Endothelial cell of umbilical vein (primary cell): ENCODE data around the gene WDR90.

Experiments used
- CTCF ChIP-seq, 2 donors: IDR thresholded peaks; 1 replicate in 1 of 2; 2 replicates in 1 of 2; pipeline ENCODE4 v1.5.1; 2011; ENCODE audit warnings: low read length in 2 of 2, mild to moderate bottlenecking in 2 of 2, moderate library complexity in 2 of 2, control low read depth in 1 of 2, inconsistent platforms in 1 of 2, low read depth in 1 of 2; ENCODE audit not compliant: insufficient read depth in 1 of 2; ENCODE audit errors: extremely low read depth in 1 of 2
- EZH2 ChIP-seq: IDR thresholded peaks from 2 replicates; pipeline ENCODE4 v1.6.1; 2012; ENCODE audit warnings: borderline replicate concordance, low read depth, mild to moderate bottlenecking, moderate library complexity, low read length, inconsistent platforms; ENCODE audit not compliant: severe bottlenecking
- POLR2A ChIP-seq: IDR thresholded peaks from 2 replicates; pipeline ENCODE4 v1.6.1; 2012; ENCODE audit warnings: low read depth, mild to moderate bottlenecking, control low read depth, low read length
- POLR2AphosphoS5 ChIP-seq: IDR thresholded peaks from 2 replicates; pipeline ENCODE4 v1.6.1; 2012; ENCODE audit warnings: low read depth, mild to moderate bottlenecking, control low read depth, low read length, moderate library complexity; ENCODE audit not compliant: insufficient read depth

- TF ChIP-seq CTCF (IDR thresholded peaks at IDR 0.05; ENCODE audit: extremely low read depth in 1 of 2, insufficient read depth in 1 of 2, low read depth in 1 of 2, low read length in 2 of 2) (no peak), EZH2 (no peak), POLR2AphosphoS5 (no peak), POLR2A (no peak)
These were observed 34.0 kb upstream of the WDR90 start for GRCh38 chr16:615122-615521.
